ENCODE results near the gene HIVEP3. TPM values are rescaled to one million over a fixed set of nuclear protein-coding genes. Genes with fewer than 3 reads are reported as not detected.

The HIVEP3 gene
- total RNA-seq, 2 donors from 2014 or later: 3.4 to 4.0 TPM

DNA sequence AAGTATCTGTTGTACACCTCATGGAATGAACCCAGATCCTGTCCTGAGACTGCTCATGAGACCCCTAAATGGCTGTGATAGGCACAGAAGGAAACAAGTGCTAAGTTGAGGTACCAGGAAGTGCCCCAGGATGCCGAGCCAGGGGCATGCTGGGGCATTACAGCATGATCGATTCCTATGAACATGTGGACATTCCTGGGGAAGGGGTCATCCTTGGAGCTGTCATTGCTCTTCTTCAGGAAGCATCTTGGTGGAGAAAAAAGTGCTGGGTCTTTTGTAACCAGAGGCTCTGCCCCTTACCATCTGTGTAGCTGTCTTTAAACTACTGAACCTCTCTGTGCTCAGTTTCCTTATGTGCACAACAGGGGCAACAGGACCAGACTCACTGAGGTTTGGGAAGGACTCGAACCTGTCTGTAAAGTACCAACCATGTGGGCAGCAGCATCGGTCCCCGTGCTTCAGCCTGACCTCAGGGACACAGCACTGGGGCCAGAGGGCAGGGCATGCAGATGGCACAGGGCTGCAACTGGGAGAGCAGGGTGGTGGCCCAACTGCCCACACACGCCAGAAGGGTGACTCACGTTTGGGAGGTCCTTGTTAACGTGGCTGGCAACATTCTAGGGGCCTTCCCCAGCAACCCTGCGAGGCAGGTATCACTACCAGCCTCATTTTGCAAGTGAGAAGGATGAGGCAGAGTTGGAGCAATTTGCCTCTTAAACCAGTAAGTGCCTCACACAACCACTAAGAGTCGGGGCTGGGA, 291.9 kb downstream of the HIVEP3 start:
- Histone ChIP-seq H3K27ac (peak overlapping the region in 2 of 4 donors; percentile 61), H3K4me3 (no peak overlapping the region), H3K4me1 (peaks cover 17% of the 10 kb centered on the region), H3K27me3 (no peaks in the 10 kb centered on the region), H3K9me3 (no peaks in the 10 kb centered on the region), H3K36me3 (replicated peaks in 1 of 2; ENCODE audit: insufficient read depth in 1 of 2, low read depth in 2 of 2) (no peaks in the 10 kb centered on the region)
- peak; percentile 49 for ATAC-seq
- TF ChIP-seq, protein P1, sequence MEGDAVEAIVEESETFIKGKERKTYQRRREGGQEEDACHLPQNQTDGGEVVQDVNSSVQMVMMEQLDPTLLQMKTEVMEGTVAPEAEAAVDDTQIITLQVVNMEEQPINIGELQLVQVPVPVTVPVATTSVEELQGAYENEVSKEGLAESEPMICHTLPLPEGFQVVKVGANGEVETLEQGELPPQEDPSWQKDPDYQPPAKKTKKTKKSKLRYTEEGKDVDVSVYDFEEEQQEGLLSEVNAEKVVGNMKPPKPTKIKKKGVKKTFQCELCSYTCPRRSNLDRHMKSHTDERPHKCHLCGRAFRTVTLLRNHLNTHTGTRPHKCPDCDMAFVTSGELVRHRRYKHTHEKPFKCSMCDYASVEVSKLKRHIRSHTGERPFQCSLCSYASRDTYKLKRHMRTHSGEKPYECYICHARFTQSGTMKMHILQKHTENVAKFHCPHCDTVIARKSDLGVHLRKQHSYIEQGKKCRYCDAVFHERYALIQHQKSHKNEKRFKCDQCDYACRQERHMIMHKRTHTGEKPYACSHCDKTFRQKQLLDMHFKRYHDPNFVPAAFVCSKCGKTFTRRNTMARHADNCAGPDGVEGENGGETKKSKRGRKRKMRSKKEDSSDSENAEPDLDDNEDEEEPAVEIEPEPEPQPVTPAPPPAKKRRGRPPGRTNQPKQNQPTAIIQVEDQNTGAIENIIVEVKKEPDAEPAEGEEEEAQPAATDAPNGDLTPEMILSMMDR (IDR thresholded peaks at IDR 0.05): no peak
- no peak for TF ChIP-seq POLR2A (IDR thresholded peaks at IDR 0.05)
- 65 to 72% methylated on average over 3 to 10 of the region's 10 CpGs for WGBS, 2 donors
- intact Hi-C loops (cut with DNase I): no loop called here
- DNase-seq: peak in 1 of 4 donors; percentile 11

- no peaks in the 10 kb centered on the region for H3K36me3 ChIP-seq (replicated peaks in 1 of 2; ENCODE audit: insufficient read depth in 1 of 2, low read depth in 2 of 2)
- TF ChIP-seq POLR2A (IDR thresholded peaks at IDR 0.05): no peak
- TF ChIP-seq, protein P1 (IDR thresholded peaks at IDR 0.05): no peak
- no peak overlapping the region for H3K4me3 ChIP-seq
- peak; percentile 31 to 70 (median 56) for DNase-seq
- intact Hi-C loops (cut with DNase I): no loop called here
- ATAC-seq: peak; percentile 65
- peaks cover 17% of the 10 kb centered on the region for H3K4me1 ChIP-seq
- peak overlapping the region in 2 of 4 donors; percentile 61 for H3K27ac ChIP-seq
- no peaks in the 10 kb centered on the region for H3K27me3 ChIP-seq
- H3K9me3 ChIP-seq: no peaks in the 10 kb centered on the region
- 60 to 66% methylated on average over 10 of the region's 10 CpGs for WGBS, 2 donors
These were observed 292.6 kb downstream of the HIVEP3 start for GRCh38 chr1:41626146-41626545.

- Histone ChIP-seq H3K9me3 (no peaks in the 10 kb centered on the region), H3K27me3 (no peaks in the 10 kb centered on the region), H3K4me1 (peaks cover 17% of the 10 kb centered on the region), H3K36me3 (replicated peaks in 1 of 2; ENCODE audit: insufficient read depth in 1 of 2, low read depth in 2 of 2) (no peaks in the 10 kb centered on the region), H3K4me3 (no peak overlapping the region), H3K27ac (no peak overlapping the region)
- no peak for ATAC-seq
- intact Hi-C loops (cut with DNase I): no loop called here
- DNase-seq: no peak
- WGBS, 2 donors: 83 to 88% methylated on average over 10 of the region's 10 CpGs
- TF ChIP-seq, protein P1 (IDR thresholded peaks at IDR 0.05): no peak
- TF ChIP-seq POLR2A (IDR thresholded peaks at IDR 0.05): no peak
These were observed 295.0 kb downstream of the HIVEP3 start for GRCh38 chr1:41623736-41624135.

GRCh38 chr1:41622859-41623732, 295.6 kb downstream of the HIVEP3 start:
- no peak overlapping the region for H3K4me3 ChIP-seq
- TF ChIP-seq, protein P1 (IDR thresholded peaks at IDR 0.05): no peak
- TF ChIP-seq POLR2A (IDR thresholded peaks at IDR 0.05): no peak
- no peaks in the 10 kb centered on the region for H3K9me3 ChIP-seq
- H3K27me3 ChIP-seq: no peaks in the 10 kb centered on the region
- 74 to 85% methylated on average over 8 of the region's 8 CpGs for WGBS, 2 donors
- intact Hi-C loops (cut with DNase I): no loop called here
- H3K27ac ChIP-seq: no peak overlapping the region
- H3K4me1 ChIP-seq: peaks cover 23% of the 10 kb centered on the region
- DNase-seq (no peak), ATAC-seq (no peak)
- no peaks in the 10 kb centered on the region for H3K36me3 ChIP-seq (replicated peaks in 1 of 2; ENCODE audit: insufficient read depth in 1 of 2, low read depth in 2 of 2)

Measured in body of pancreas (tissue), 4 donors.